Measurements from ENCODE around the gene MIPEP.

GRCh38 chr13:23715762-23716235, 173.4 kb downstream of the MIPEP start:
- TF ChIP-seq CTCF (IDR thresholded peaks at IDR 0.05) (peak; percentile 37; the same call in 2 of the 3 replicates), RAD21 (conservative IDR thresholded peaks at IDR 0.05 in 1 of 2, IDR thresholded peaks at IDR 0.05 in 1 of 2) (peak; percentile 66 to 72), CEBPB (IDR thresholded peaks at IDR 0.05) (no peak), ESRRA (IDR thresholded peaks at IDR 0.05; ENCODE audit: borderline replicate concordance, low read length) (no peak), HMGXB4 (CRISPR knock-in tag; IDR thresholded peaks at IDR 0.05; ENCODE audit: borderline replicate concordance) (no peak), POLR2A (IDR thresholded peaks at IDR 0.05; ENCODE audit: low read length) (no peak), MAFK (IDR thresholded peaks at IDR 0.05; ENCODE audit: partially characterized antibody) (no peak), JUNB (IDR thresholded peaks at IDR 0.05) (no peak)
